ENCODE results near the gene VAX1.
"Not testable (repeated sequence)": the region's sequence is repeated elsewhere in the genome, so short reads cannot be mapped to it uniquely, and the experiment has no call there.

Gene VAX1

GRCh38 chr10:117134306-117135025, 3.6 kb downstream of the VAX1 start:
- peak; percentile 59 for DNase-seq

GRCh38 chr10:117134056-117134305, 4.1 kb downstream of the VAX1 start:
- peak; percentile 52 for DNase-seq

GRCh38 chr10:117133273-117134055, 4.6 kb downstream of the VAX1 start:
- DNase-seq, result no peak

GRCh38 chr10:117132751-117133231, 5.3 kb downstream of the VAX1 start:
- DNase-seq, result peak; percentile 58

- peak; percentile 55 for DNase-seq
Observed at GRCh38 chr10:117131376-117132327, 6.4 kb downstream of the VAX1 start.

- DNase-seq, result no peak
Observed at GRCh38 chr10:117130862-117131375, 7.2 kb downstream of the VAX1 start.

GRCh38 chr10:117130346-117130745, 7.7 kb downstream of the VAX1 start:
- DNase-seq, result no peak

GRCh38 chr10:117126645-117127044, 11.4 kb downstream of the VAX1 start:
- DNase-seq, result not testable (repeated sequence)

- no peak for DNase-seq
Observed at GRCh38 chr10:117126034-117126433, 12.0 kb downstream of the VAX1 start.

GRCh38 chr10:117112220-117112619, 25.9 kb downstream of the VAX1 start:
- no peak for DNase-seq

GRCh38 chr10:117107238-117107637, 30.8 kb downstream of the VAX1 start:
- no peak for DNase-seq

GRCh38 chr10:117096599-117097201, 41.4 kb downstream of the VAX1 start:
- DNase-seq, result no peak

GRCh38 chr10:117094856-117095255, 43.2 kb downstream of the VAX1 start:
- DNase-seq, result no peak

- no peak for DNase-seq
Observed at GRCh38 chr10:117092386-117092785, 45.7 kb downstream of the VAX1 start.

- DNase-seq, result no peak
Observed at GRCh38 chr10:117090834-117091233, 47.2 kb downstream of the VAX1 start.

GRCh38 chr10:117087521-117087920, 50.5 kb downstream of the VAX1 start:
- DNase-seq, result no peak

GRCh38 chr10:117086546-117086945, 51.5 kb downstream of the VAX1 start:
- DNase-seq, result no peak

GRCh38 chr10:117084421-117085246, 53.4 kb downstream of the VAX1 start:
- not testable (repeated sequence) for DNase-seq
